HepG2 (cell line): ENCODE measurements around the gene SPATA12. TPM values are rescaled to one million over a fixed set of nuclear protein-coding genes. Genes with fewer than 3 reads are reported as not detected.

ENCODE experiments used
- ATAC-seq: fragments of 200-7000 bp; cut with Tn5 transposase; 3 replicates; pipeline ENCODE4 v1.9.1; 2020; ENCODE audit warnings: mild to moderate bottlenecking, moderate library complexity
- BruUV-seq: library from RNA; stranded (reverse); fragments of 400-500 nt; replicated peaks from 2 replicates; lab custom pipeline; 2021; lab: Mats Ljungman, UMichigan
- CTCF ChIA-PET: fragments of 300-600 bp; formaldehyde crosslinking; extraction: SDS; loops from one replicate; lab custom pipeline; 2021; ENCODE audit warnings: low total read pairs, inconsistent platforms, low intra/inter-chr PET ratio; lab: Yijun Ruan, JAX
- POLR2A ChIA-PET: fragments of 350-600 bp; sonication (Branson Sonifier 250); formaldehyde crosslinking; loops from one replicate; lab custom pipeline; 2020; ENCODE audit warnings: antibody characterized with exemption, inconsistent platforms; lab: Yijun Ruan, JAX
- DNase-seq: peaks from one replicate; pipeline ENCODE4 v3.0.0-alpha.2; 2015; ENCODE audit warnings: low spot score
- FAIRE-seq: peaks from 3 replicates; lab custom pipeline; 2011; peaks lifted over from hg19 to GRCh38; lab: Jason Lieb, UNC
- H2AFZ ChIP-seq: one replicate; pipeline ENCODE4 v1.6.1; 2011; ENCODE audit warnings: low read length, inconsistent platforms
- H3K27ac ChIP-seq: fragments of 300-600 bp; 3 replicates; pipeline ENCODE4 v1.8.0; 2011; ENCODE audit warnings: mixed run types, mild to moderate bottlenecking, mixed read lengths, low read length, inconsistent platforms; ENCODE audit not compliant: insufficient read depth; ENCODE audit errors: extremely low read length
- H3K27me3 ChIP-seq, 2 experiments: fragments of 200-600 bp in 1 of 2; 2 replicates in 1 of 2; 3 replicates in 1 of 2; pipeline versions ENCODE4 v1.6.0 to v1.8.0; 2011; ENCODE audit warnings: low read length in 2 of 2, mild to moderate bottlenecking in 2 of 2, moderate library complexity in 2 of 2, inconsistent platforms in 1 of 2; ENCODE audit not compliant: insufficient read depth in 2 of 2, control insufficient read depth in 1 of 2
- H3K36me3 ChIP-seq, 2 experiments: fragments of 200-600 bp in 1 of 2; replicated peaks in 1 of 2; 2 replicates in 1 of 2; 3 replicates in 1 of 2; pipeline versions ENCODE4 v1.5.1 to v1.8.0; 2011; ENCODE audit warnings: low read length in 2 of 2, inconsistent platforms in 1 of 2; ENCODE audit not compliant: insufficient read depth in 2 of 2, control insufficient read depth in 1 of 2
- H3K4me1 ChIP-seq: 2 replicates; pipeline ENCODE4 v1.5.1; 2012; ENCODE audit warnings: low read length, inconsistent platforms; ENCODE audit not compliant: insufficient read depth
- H3K4me2 ChIP-seq: 2 replicates; pipeline ENCODE4 v1.6.0; 2011; ENCODE audit warnings: low read depth, low read length, inconsistent platforms
- H3K4me3 ChIP-seq, 3 experiments: fragments of 200-600 bp in 1 of 3; sonication (generic), shearing (Covaris generic) in 1 of 3; replicated peaks in 1 of 3; 2 replicates each; pipeline ENCODE4 v1.5.1; 2011 to 2016; ENCODE audit warnings: low read length in 3 of 3, inconsistent platforms in 2 of 3, low read depth in 2 of 3, mild to moderate bottlenecking in 2 of 3, control low read depth in 1 of 3, mixed read lengths in 1 of 3; ENCODE audit not compliant: insufficient read depth in 1 of 3
- H3K79me2 ChIP-seq: one replicate; pipeline ENCODE4 v1.6.1; 2011; ENCODE audit warnings: low read length, inconsistent platforms; ENCODE audit not compliant: insufficient read depth
- H3K9ac ChIP-seq: 2 replicates; pipeline ENCODE4 v1.6.0; 2011; ENCODE audit warnings: mild to moderate bottlenecking, low read depth, low read length, inconsistent platforms; ENCODE audit not compliant: insufficient read depth
- H3K9me3 ChIP-seq: 2 replicates; pipeline ENCODE4 v1.5.1; 2012; ENCODE audit warnings: mild to moderate bottlenecking, low read length
- H4K20me1 ChIP-seq: 2 replicates; pipeline ENCODE4 v1.6.0; 2011; ENCODE audit warnings: inconsistent platforms, mild to moderate bottlenecking, low read length, moderate library complexity; ENCODE audit not compliant: insufficient read depth
- ARID5B ChIP-seq: IDR thresholded peaks from 2 replicates; pipeline ENCODE4 v1.4.0; 2020; ENCODE audit warnings: mild to moderate bottlenecking, missing genetic modification reagents
- HOMEZ ChIP-seq: IDR thresholded peaks from 2 replicates; pipeline ENCODE4 v1.6.1; 2016; ENCODE audit warnings: low read depth
- NR1H2 ChIP-seq: sonication (generic); formaldehyde crosslinking; IDR thresholded peaks from 2 replicates; pipeline ENCODE4 v1.8.1; 2022; ENCODE audit warnings: low read depth, missing genetic modification reagents, borderline replicate concordance
- SP140L ChIP-seq: sonication (generic); formaldehyde crosslinking; IDR thresholded peaks from 2 replicates; pipeline ENCODE4 v1.4.0; 2020; ENCODE audit warnings: missing genetic modification reagents, borderline replicate concordance
- ZFP37 ChIP-seq: sonication (generic); formaldehyde crosslinking; IDR thresholded peaks from 2 replicates; pipeline ENCODE4 v1.4.0; 2020; ENCODE audit warnings: missing genetic modification reagents, borderline replicate concordance
- ZNF143 ChIP-seq: sonication (generic); formaldehyde crosslinking; IDR thresholded peaks from 2 replicates; pipeline ENCODE4 v1.4.0; 2020; ENCODE audit warnings: missing genetic modification reagents
- ZNF615 ChIP-seq: sonication (generic); formaldehyde crosslinking; IDR thresholded peaks from 2 replicates; pipeline ENCODE4 v1.5.0; 2020; ENCODE audit warnings: mild to moderate bottlenecking, missing genetic modification reagents, borderline replicate concordance
- ZNF747 ChIP-seq: sonication (generic); formaldehyde crosslinking; IDR thresholded peaks from 2 replicates; pipeline ENCODE4 v1.8.1; 2023; ENCODE audit warnings: missing genetic modification reagents, mild to moderate bottlenecking, borderline replicate concordance
- ZSCAN21 ChIP-seq: sonication (generic); formaldehyde crosslinking; IDR thresholded peaks from 2 replicates; pipeline ENCODE4 v1.8.0; 2022; ENCODE audit warnings: mild to moderate bottlenecking, missing genetic modification reagents, moderate library complexity, borderline replicate concordance
- WGBS: methylation state at CpG from one replicate; pipeline ENCODE4 v1.1.6; 2017; ENCODE audit warnings: low lambda C conversion rate; 5-methylcytosine and 5-hydroxymethylcytosine counted together
- in situ Hi-C: cut with HindIII; loops from 2 replicates; pipeline ENCODE4 v1.10.0; 2017; ENCODE audit warnings: low pct_unique_long_range_greater_than_20kb; ENCODE audit not compliant: extremely low pct_ligation_motif_present
- intact Hi-C: fragments of 100-400 bp; cut with micrococcal nuclease; formaldehyde crosslinking; loops from one replicate; pipeline ENCODE4 v1.10.0; 2022; ENCODE audit not compliant: unreplicated experiment
- polyA plus RNA-seq, 8 experiments: library from polyadenylated mRNA; depleted of rRNA in 3 of 8; stranded (reverse) in 7 of 8; unstranded in 1 of 8; fragments of >200 nt; fragmentation: Illumina TruSeq in 4 of 8; extraction: Trizol in 4 of 8; gene quantifications; 2 replicates each; pipeline versions ENCODE4 v1.2.1 to v1.2.3, GENCODE V29; 2011 to 2016; ENCODE audit warnings: low read depth in 4 of 8, missing spikeins in 1 of 8, mixed read lengths in 1 of 8; ENCODE audit not compliant: insufficient read depth in 1 of 8
- total RNA-seq, 5 experiments: library from RNA; depleted of rRNA; stranded (reverse); fragments of >200 nt; fragmentation: Illumina TruSeq; extraction: Trizol; gene quantifications; 2 replicates each; pipeline ENCODE4 v1.2.3, GENCODE V29; 2016; ENCODE audit warnings: low read depth in 1 of 5

Gene SPATA12
- total and polyA plus RNA-seq, 2 of the 13 experiments (the other 11 are each of a cell fraction or from before 2014, with no cell fraction given): 0.09 to 0.25 TPM

- no peak for TF ChIP-seq ZFP37 (CRISPR knock-in tag)
- no peak for TF ChIP-seq ZNF747 (CRISPR knock-in tag)
These were observed 18.8 kb upstream of the SPATA12 start (continued) for GRCh38 chr3:57041674-57042073.

GRCh38 chr3:57043518-57043917 lies 16.9 kb upstream of the SPATA12 start:
- in situ Hi-C loops: no loop called here
- no peaks in the 10 kb centered on the region for H4K20me1 ChIP-seq
- H3K9ac ChIP-seq: no peak overlapping the region
- TF ChIP-seq ZNF143 (CRISPR knock-in tag) (no peak), ZSCAN21 (no peak), SP140L (CRISPR knock-in tag) (no peak), ZNF615 (CRISPR knock-in tag) (no peak), ARID5B (CRISPR knock-in tag) (no peak), HOMEZ (CRISPR knock-in tag) (no peak), NR1H2 (CRISPR knock-in tag) (no peak)
- TF ChIP-seq, all 625 proteins: peak for 0
- CTCF ChIA-PET: no interaction called here
- no peak overlapping the region for H2AFZ ChIP-seq
- no peak for ATAC-seq
- FAIRE-seq: no peak
- 0% methylated on average over 1 of the region's 1 CpG for WGBS
- no peaks in the 10 kb centered on the region for H3K36me3 ChIP-seq
- no peaks in the 10 kb centered on the region for H3K9me3 ChIP-seq
- no peak overlapping the region for H3K4me3 ChIP-seq
- H3K79me2 ChIP-seq: peaks cover 5% of the 10 kb centered on the region
- POLR2A ChIA-PET: no interaction called here
- no peak overlapping the region for H3K4me2 ChIP-seq
- no TSS peak for BruUV-seq
- no peaks in the 10 kb centered on the region for H3K27me3 ChIP-seq
- peaks cover 46% of the 10 kb centered on the region for H3K4me1 ChIP-seq
- no peak overlapping the region for H3K27ac ChIP-seq
- intact Hi-C loops: no loop called here
- DNase-seq: no peak
